GM12801 (cell line): Measurements from ENCODE around the gene WDR20.

Source experiments
- TF ChIP-seq, protein P1 (sequence below): IDR thresholded peaks from one replicate; pipeline ENCODE4 v1.5.1; 2011; ENCODE audit warnings: control low read depth; ENCODE audit not compliant: insufficient read length; ENCODE audit errors: extremely low read depth

The WDR20 gene

DNA sequence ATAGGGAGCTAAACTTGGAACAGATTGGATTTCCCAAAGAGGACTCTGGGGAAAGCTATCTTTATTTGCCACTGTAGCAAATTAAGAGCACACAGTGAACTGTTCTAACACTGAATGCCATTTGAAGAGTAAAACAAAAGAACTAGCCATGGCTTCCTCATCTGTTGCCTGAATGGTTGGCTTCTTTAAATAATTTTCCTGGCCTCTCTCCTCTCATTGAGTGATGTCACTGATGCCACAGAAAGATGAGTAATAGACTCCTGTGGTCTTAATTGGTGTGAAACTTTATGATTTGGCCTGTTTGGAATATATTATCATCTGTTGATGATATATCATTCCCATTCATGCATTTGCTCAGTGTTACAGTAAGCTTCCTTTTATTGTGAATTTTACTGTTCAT, 42.5 kb downstream of the WDR20 start:
- TF ChIP-seq, protein P1, sequence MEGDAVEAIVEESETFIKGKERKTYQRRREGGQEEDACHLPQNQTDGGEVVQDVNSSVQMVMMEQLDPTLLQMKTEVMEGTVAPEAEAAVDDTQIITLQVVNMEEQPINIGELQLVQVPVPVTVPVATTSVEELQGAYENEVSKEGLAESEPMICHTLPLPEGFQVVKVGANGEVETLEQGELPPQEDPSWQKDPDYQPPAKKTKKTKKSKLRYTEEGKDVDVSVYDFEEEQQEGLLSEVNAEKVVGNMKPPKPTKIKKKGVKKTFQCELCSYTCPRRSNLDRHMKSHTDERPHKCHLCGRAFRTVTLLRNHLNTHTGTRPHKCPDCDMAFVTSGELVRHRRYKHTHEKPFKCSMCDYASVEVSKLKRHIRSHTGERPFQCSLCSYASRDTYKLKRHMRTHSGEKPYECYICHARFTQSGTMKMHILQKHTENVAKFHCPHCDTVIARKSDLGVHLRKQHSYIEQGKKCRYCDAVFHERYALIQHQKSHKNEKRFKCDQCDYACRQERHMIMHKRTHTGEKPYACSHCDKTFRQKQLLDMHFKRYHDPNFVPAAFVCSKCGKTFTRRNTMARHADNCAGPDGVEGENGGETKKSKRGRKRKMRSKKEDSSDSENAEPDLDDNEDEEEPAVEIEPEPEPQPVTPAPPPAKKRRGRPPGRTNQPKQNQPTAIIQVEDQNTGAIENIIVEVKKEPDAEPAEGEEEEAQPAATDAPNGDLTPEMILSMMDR = no peak

DNA sequence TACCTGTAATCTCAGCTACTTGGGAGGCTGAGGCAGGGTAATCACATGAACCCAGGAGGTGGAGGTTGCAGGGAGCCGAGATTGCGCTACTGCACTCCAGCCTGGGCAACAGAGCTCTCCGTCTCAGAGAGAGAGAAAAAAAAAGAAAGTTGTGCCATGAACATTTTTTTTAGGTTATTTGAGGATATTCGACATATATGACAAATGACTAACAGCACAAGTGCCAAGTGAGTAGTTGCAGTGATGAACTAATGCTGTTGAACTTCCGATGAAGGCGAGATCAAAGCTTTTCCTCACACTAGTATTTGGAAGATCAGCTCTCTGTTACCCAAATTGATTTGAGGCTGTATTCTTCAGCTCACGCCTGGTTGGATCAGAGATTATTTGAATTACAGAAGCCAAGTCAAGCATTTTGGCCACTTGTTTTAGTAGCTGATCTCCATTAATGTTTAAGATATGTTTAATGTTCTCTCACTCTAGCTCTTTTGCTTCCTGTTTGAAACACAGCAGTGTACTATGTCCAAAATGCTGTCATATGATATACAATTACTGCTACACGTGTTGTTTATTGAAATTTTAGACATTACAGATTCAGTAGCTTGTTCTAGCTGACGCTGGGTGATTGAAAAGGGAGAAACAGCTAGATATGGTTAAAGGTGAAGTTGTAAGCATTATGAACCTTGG, 43.4 kb downstream of the WDR20 start:
- TF ChIP-seq, protein P1 = no peak

DNA sequence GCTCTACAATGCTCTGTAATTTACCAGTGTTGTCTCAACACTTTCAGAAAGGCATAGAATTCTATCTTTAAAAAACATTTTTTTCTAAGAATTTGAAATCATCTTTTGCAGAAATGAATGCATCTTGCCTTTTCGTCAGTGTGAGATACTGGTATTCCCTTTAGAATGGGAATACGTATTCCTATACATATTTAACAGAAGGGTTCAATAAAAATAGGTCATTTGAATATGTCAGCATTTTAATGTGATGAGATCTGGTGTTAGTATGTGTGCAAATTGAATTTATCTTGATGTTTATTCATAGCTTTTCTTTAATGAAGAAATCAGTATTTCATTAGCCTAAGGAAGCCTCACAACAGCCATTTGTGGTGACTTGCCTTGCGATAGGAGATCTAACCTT, 44.2 kb downstream of the WDR20 start:
- TF ChIP-seq, protein P1 = no peak

GRCh38 chr14:102184316-102185035, 44.8 kb downstream of the WDR20 start:
- TF ChIP-seq, protein P1 = no peak

DNA sequence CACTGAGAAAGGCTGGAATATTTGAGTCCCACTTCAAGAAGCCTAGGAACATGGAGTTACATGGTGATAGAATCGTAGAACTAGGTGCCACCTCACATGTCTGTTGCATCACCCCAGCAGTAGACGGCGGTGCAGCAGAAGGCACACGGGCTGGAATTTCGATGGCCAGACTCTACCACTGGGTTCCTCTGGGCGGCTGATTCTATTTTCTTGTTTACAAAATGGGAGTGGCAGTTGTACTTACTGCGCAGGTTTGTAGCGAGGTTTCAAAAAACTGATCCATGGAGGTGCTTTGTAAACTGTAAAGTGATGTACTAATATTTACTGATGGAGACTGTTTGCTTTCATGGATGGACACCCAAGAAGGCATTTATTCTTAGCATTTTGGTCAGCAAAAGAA, 45.7 kb downstream of the WDR20 start:
- TF ChIP-seq, protein P1 = no peak

DNA sequence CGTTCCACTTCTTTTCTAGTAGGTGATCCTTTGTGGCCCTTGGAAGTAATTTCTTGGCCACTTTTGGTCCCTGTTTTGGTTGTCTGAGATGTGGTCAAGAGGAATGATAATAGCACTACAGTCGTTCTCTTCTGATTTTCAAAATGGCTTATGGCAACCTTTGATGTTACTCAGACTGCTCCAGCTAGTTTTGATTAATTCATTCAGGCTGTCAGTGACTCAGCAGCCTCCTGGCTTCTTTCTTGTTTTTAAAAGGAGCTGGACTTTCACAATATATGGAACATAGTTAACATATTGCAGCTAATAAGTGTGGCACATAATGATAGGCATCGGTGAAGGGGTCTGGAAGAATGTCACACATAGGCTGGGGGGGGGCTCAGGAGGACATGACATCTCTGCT, 47.3 kb downstream of the WDR20 start:
- TF ChIP-seq, protein P1 = no peak

DNA sequence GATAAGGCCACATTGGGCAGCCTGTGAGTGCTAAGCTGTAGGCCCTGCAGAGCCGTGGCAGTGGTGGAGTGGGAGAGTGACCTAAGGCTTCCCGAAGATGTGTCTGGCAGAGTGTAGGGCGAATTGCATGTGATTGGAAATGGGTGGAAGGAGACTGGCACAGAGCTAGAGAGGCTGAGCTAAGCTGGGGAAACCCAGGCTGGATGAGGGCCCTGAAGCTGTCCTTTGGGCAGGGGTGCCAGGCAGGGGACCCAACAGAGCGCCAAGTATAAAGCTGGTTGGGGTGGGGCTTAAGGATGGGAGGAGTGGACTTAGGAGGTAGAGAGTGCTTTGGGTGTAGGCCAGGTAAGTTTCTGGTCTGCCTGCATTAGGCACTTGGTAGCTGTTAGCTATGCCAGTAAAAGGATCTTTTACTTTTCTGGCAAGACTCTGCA, 47.9 kb downstream of the WDR20 start:
- TF ChIP-seq, protein P1 = no peak
